Muscle of leg (tissue), 11 donors: ENCODE results near the gene RCAN2. TPM values are rescaled to one million over a fixed set of nuclear protein-coding genes. Genes with fewer than 3 reads are reported as not detected.

Source experiments
- DNase-seq: peaks from one replicate; pipeline ENCODE4 v3.0.0; 2013
- H3K27ac ChIP-seq: one replicate; pipeline ENCODE4 v1.5.1; 2013; ENCODE audit warnings: mild to moderate bottlenecking, low read length, control low read depth
- H3K27me3 ChIP-seq: one replicate; pipeline ENCODE4 v1.6.1; 2013; ENCODE audit warnings: low read length; ENCODE audit not compliant: control insufficient read depth, insufficient read depth
- H3K36me3 ChIP-seq: one replicate; pipeline ENCODE4 v1.6.1; 2013; ENCODE audit warnings: low read length; ENCODE audit not compliant: control insufficient read depth, insufficient read depth
- H3K4me1 ChIP-seq: one replicate; pipeline ENCODE4 v1.6.1; 2013; ENCODE audit warnings: low read length; ENCODE audit not compliant: control insufficient read depth, insufficient read depth
- H3K4me3 ChIP-seq: one replicate; pipeline ENCODE4 v1.5.1; 2013; ENCODE audit warnings: low read length, control low read depth
- H3K9me3 ChIP-seq: replicated peaks from 2 replicates; pipeline ENCODE4 v1.6.1; 2013; ENCODE audit warnings: low read depth, low read length; ENCODE audit not compliant: control insufficient read depth
- WGBS: methylation state at CpG from one replicate; pipeline ENCODE4 v1.1.5; 2013; ENCODE audit warnings: missing lambda C conversion rate; ENCODE audit not compliant: insufficient coverage; 5-methylcytosine and 5-hydroxymethylcytosine counted together
- polyA plus RNA-seq, 8 donors: library from polyadenylated mRNA; unstranded; fragments of 120-200 nt; gene quantifications; one replicate each; pipeline versions ENCODE4 v1.2.1 to v1.2.3, GENCODE V29; 2013; ENCODE audit warnings: inconsistent platforms in 1 of 8, low replicate concordance in 1 of 8; ENCODE audit not compliant: insufficient read length in 8 of 8, insufficient read depth in 1 of 8
- total RNA-seq: library from RNA; stranded (reverse); fragments of 120-200 nt; gene quantifications from one replicate; pipeline ENCODE4 v1.2.4, GENCODE V29; 2013

Gene RCAN2
- total and polyA plus RNA-seq, 9 donors = 2.2 to 8.2 (median 4.5) TPM

GRCh38 chr6:46248143-46248542, 243.1 kb downstream of the RCAN2 start:
- H3K27me3 ChIP-seq = no peaks in the 10 kb centered on the region
- no CpG with 5 or more reads among the region's 2 CpGs for WGBS
- no peak overlapping the region for H3K4me3 ChIP-seq
- peaks cover 9% of the 10 kb centered on the region for H3K4me1 ChIP-seq
- H3K27ac ChIP-seq = no peak overlapping the region
- no peaks in the 10 kb centered on the region for H3K9me3 ChIP-seq
- no peak for DNase-seq
- H3K36me3 ChIP-seq = no peaks in the 10 kb centered on the region

- H3K4me1 ChIP-seq = peaks cover 14% of the 10 kb centered on the region
- H3K9me3 ChIP-seq = no peaks in the 10 kb centered on the region
- no peak for DNase-seq
- no peak overlapping the region for H3K4me3 ChIP-seq
- H3K27ac ChIP-seq = no peak overlapping the region
- H3K27me3 ChIP-seq = no peaks in the 10 kb centered on the region
- H3K36me3 ChIP-seq = no peaks in the 10 kb centered on the region
- WGBS = 84% methylated on average over 8 of the region's 8 CpGs
Measured at GRCh38 chr6:46246727-46247126, 244.5 kb downstream of the RCAN2 start.

GRCh38 chr6:46246081-46246480, 245.2 kb downstream of the RCAN2 start:
- DNase-seq = no peak
- H3K36me3 ChIP-seq = no peaks in the 10 kb centered on the region
- H3K4me3 ChIP-seq = no peak overlapping the region
- no peaks in the 10 kb centered on the region for H3K27me3 ChIP-seq
- no peak overlapping the region for H3K27ac ChIP-seq
- peaks cover 14% of the 10 kb centered on the region for H3K4me1 ChIP-seq
- no peaks in the 10 kb centered on the region for H3K9me3 ChIP-seq
- no CpG with 5 or more reads among the region's 1 CpG for WGBS

- WGBS = 83% methylated on average over 1 of the region's 1 CpG
- Histone ChIP-seq H3K27ac (no peak overlapping the region), H3K27me3 (no peaks in the 10 kb centered on the region), H3K4me3 (no peak overlapping the region), H3K4me1 (peaks cover 17% of the 10 kb centered on the region), H3K9me3 (no peaks in the 10 kb centered on the region), H3K36me3 (no peaks in the 10 kb centered on the region)
- DNase-seq = no peak
Measured at GRCh38 chr6:46244670-46245069, 246.6 kb downstream of the RCAN2 start.

GRCh38 chr6:46243754-46244153, 247.5 kb downstream of the RCAN2 start:
- DNase-seq = peak; percentile 68
- Histone ChIP-seq H3K36me3 (no peaks in the 10 kb centered on the region), H3K9me3 (no peaks in the 10 kb centered on the region), H3K4me1 (peaks cover 17% of the 10 kb centered on the region), H3K27me3 (no peaks in the 10 kb centered on the region), H3K27ac (no peak overlapping the region), H3K4me3 (no peak overlapping the region)
- WGBS = 83% methylated on average over 1 of the region's 5 CpGs

GRCh38 chr6:46242921-46243320, 248.3 kb downstream of the RCAN2 start:
- 93% methylated on average over 2 of the region's 4 CpGs for WGBS
- Histone ChIP-seq H3K9me3 (no peaks in the 10 kb centered on the region), H3K4me3 (no peak overlapping the region), H3K27me3 (no peaks in the 10 kb centered on the region), H3K27ac (no peak overlapping the region), H3K4me1 (peaks cover 17% of the 10 kb centered on the region), H3K36me3 (no peaks in the 10 kb centered on the region)
- DNase-seq = no peak

GRCh38 chr6:46240866-46241565, 250.2 kb downstream of the RCAN2 start:
- DNase-seq = peak; percentile 31
- no peak overlapping the region for H3K27ac ChIP-seq
- no peaks in the 10 kb centered on the region for H3K27me3 ChIP-seq
- peaks cover 17% of the 10 kb centered on the region for H3K4me1 ChIP-seq
- no peaks in the 10 kb centered on the region for H3K9me3 ChIP-seq
- H3K4me3 ChIP-seq = no peak overlapping the region
- WGBS = no CpG with 5 or more reads among the region's 5 CpGs
- no peaks in the 10 kb centered on the region for H3K36me3 ChIP-seq

GRCh38 chr6:46236752-46237151, 254.5 kb downstream of the RCAN2 start:
- DNase-seq = no peak
- Histone ChIP-seq H3K27me3 (no peaks in the 10 kb centered on the region), H3K27ac (no peak overlapping the region), H3K4me3 (no peak overlapping the region), H3K9me3 (no peaks in the 10 kb centered on the region), H3K36me3 (no peaks in the 10 kb centered on the region), H3K4me1 (peaks cover 12% of the 10 kb centered on the region)
- no CpG with 5 or more reads among the region's 1 CpG for WGBS

- H3K4me1 ChIP-seq = peaks cover 9% of the 10 kb centered on the region
- H3K9me3 ChIP-seq = peaks cover 2% of the 10 kb centered on the region
- no peaks in the 10 kb centered on the region for H3K27me3 ChIP-seq
- H3K36me3 ChIP-seq = no peaks in the 10 kb centered on the region
- DNase-seq = no peak
- no peak overlapping the region for H3K27ac ChIP-seq
- WGBS = 79% methylated on average over 3 of the region's 3 CpGs
- H3K4me3 ChIP-seq = no peak overlapping the region
Measured at GRCh38 chr6:46235242-46235641, 256.0 kb downstream of the RCAN2 start.

GRCh38 chr6:46234700-46235099, 256.5 kb downstream of the RCAN2 start:
- Histone ChIP-seq H3K4me3 (no peak overlapping the region), H3K36me3 (no peaks in the 10 kb centered on the region), H3K4me1 (peaks cover 9% of the 10 kb centered on the region), H3K9me3 (peaks cover 5% of the 10 kb centered on the region), H3K27ac (peak overlapping the region; percentile 56), H3K27me3 (no peaks in the 10 kb centered on the region)
- WGBS = 88% methylated on average over 1 of the region's 3 CpGs
- no peak for DNase-seq

- Histone ChIP-seq H3K27me3 (no peaks in the 10 kb centered on the region), H3K4me3 (no peak overlapping the region), H3K4me1 (peaks cover 9% of the 10 kb centered on the region), H3K36me3 (no peaks in the 10 kb centered on the region), H3K27ac (peak overlapping the region; percentile 56), H3K9me3 (peaks cover 5% of the 10 kb centered on the region)
- DNase-seq = peak; percentile 77
- no CpG with 5 or more reads among the region's 2 CpGs for WGBS
Measured at GRCh38 chr6:46234156-46234556, 257.1 kb downstream of the RCAN2 start.
